ENCODE data around the gene DUSP9.

GRCh38 chrX:153638041-153638371 is 9.0 kb upstream of the DUSP9 start:
- TF ChIP-seq CTCF (IDR thresholded peaks at IDR 0.05; ENCODE audit: extremely low read depth in 1 of 2, insufficient read depth in 1 of 2, low read depth in 1 of 2, low read length in 2 of 2) (no peak), POLR2AphosphoS5 (IDR thresholded peaks at IDR 0.05; ENCODE audit: insufficient read depth, low read depth, low read length) (no peak)
